Measurements from ENCODE around the gene TOMM34. TPM values are rescaled to one million over a fixed set of nuclear protein-coding genes. Genes with fewer than 3 reads are reported as not detected.

Gene TOMM34
- total RNA-seq, 2 donors from 2014 or later, result 9.1 to 9.2 TPM

- no peaks in the 10 kb centered on the region for H3K9me3 ChIP-seq (ENCODE audit: control insufficient read depth, low read length, poor library complexity, severe bottlenecking)
- Mint-ChIP-seq H3K36me3 (ENCODE audit: low read depth) (peaks cover 19% of the 10 kb centered on the region), H3K4me1 (peaks cover 71% of the 10 kb centered on the region), H3K27ac (peak overlapping the region; percentile 84), H3K27me3 (no peaks in the 10 kb centered on the region), H3K4me3 (peak overlapping the region; percentile 12)
- DNase-seq (no peak), ATAC-seq (no peak)
These were observed 12.9 kb upstream of the TOMM34 start for GRCh38 chr20:44973053-44973452.

- ATAC-seq (peak; percentile 20), DNase-seq (no peak)
- Mint-ChIP-seq H3K36me3 (ENCODE audit: low read depth) (peaks cover 26% of the 10 kb centered on the region), H3K4me1 (peaks cover 69% of the 10 kb centered on the region), H3K27me3 (no peaks in the 10 kb centered on the region), H3K4me3 (peak overlapping the region; percentile 99), H3K27ac (peak overlapping the region; percentile 98)
- H3K9me3 ChIP-seq (ENCODE audit: control insufficient read depth, low read length, poor library complexity, severe bottlenecking), result no peaks in the 10 kb centered on the region
These were observed 10.1 kb upstream of the TOMM34 start for GRCh38 chr20:44970243-44970757.

GRCh38 chr20:44969300-44969894, 9.2 kb upstream of the TOMM34 start:
- Mint-ChIP-seq H3K4me3 (peak overlapping the region; percentile 99), H3K27me3 (no peaks in the 10 kb centered on the region), H3K4me1 (peaks cover 64% of the 10 kb centered on the region), H3K36me3 (ENCODE audit: low read depth) (peaks cover 20% of the 10 kb centered on the region), H3K27ac (peak overlapping the region; percentile 98)
- no peaks in the 10 kb centered on the region for H3K9me3 ChIP-seq (ENCODE audit: control insufficient read depth, low read length, poor library complexity, severe bottlenecking)
- ATAC-seq, result peak; percentile 26
- no peak for DNase-seq

GRCh38 chr20:44967207-44967807, 7.1 kb upstream of the TOMM34 start:
- peak overlapping the region; percentile 98 for H3K27ac Mint-ChIP-seq
- no peaks in the 10 kb centered on the region for H3K9me3 ChIP-seq (ENCODE audit: control insufficient read depth, low read length, poor library complexity, severe bottlenecking)
- peaks cover 56% of the 10 kb centered on the region for H3K4me1 Mint-ChIP-seq
- H3K36me3 Mint-ChIP-seq (ENCODE audit: low read depth), result peaks cover 18% of the 10 kb centered on the region
- DNase-seq, result no peak
- peak overlapping the region; percentile 99 for H3K4me3 Mint-ChIP-seq
- peak; percentile 43 for ATAC-seq
- H3K27me3 Mint-ChIP-seq, result no peaks in the 10 kb centered on the region

GRCh38 chr20:44966030-44966961, 6.1 kb upstream of the TOMM34 start, which contains the start of gene STK4:
TSS of gene STK4 (plus strand) at chr20:44966512. CDS start at chr20:44966569, 57 bp downstream.
- Mint-ChIP-seq H3K4me1 (peaks cover 54% of the 10 kb centered on the region), H3K36me3 (ENCODE audit: low read depth) (peaks cover 18% of the 10 kb centered on the region), H3K4me3 (peak within 1 kb of the TSS; percentile 99), H3K27me3 (no peaks in the 10 kb centered on the region), H3K27ac (peak within 1 kb of the TSS; percentile 98)
- no peaks in the 10 kb centered on the region for H3K9me3 ChIP-seq (ENCODE audit: control insufficient read depth, low read length, poor library complexity, severe bottlenecking)
- DNase-seq, result peak; percentile 93 to 95 (median 94)
- ATAC-seq, result peak; percentile 81

GRCh38 chr20:44965651-44966029, 5.4 kb upstream of the TOMM34 start:
- Mint-ChIP-seq H3K27ac (peak overlapping the region; percentile 98), H3K4me3 (peak overlapping the region; percentile 99), H3K4me1 (peaks cover 50% of the 10 kb centered on the region), H3K27me3 (no peaks in the 10 kb centered on the region), H3K36me3 (ENCODE audit: low read depth) (peaks cover 18% of the 10 kb centered on the region)
- DNase-seq (no peak), ATAC-seq (no peak)
- H3K9me3 ChIP-seq (ENCODE audit: control insufficient read depth, low read length, poor library complexity, severe bottlenecking), result no peaks in the 10 kb centered on the region

GRCh38 chr20:44963325-44964215, 3.4 kb upstream of the TOMM34 start:
- no peak for ATAC-seq
- H3K4me1 Mint-ChIP-seq, result peaks cover 47% of the 10 kb centered on the region
- no peak overlapping the region for H3K27ac Mint-ChIP-seq
- DNase-seq, result no peak
- peaks cover 21% of the 10 kb centered on the region for H3K36me3 Mint-ChIP-seq (ENCODE audit: low read depth)
- no peaks in the 10 kb centered on the region for H3K9me3 ChIP-seq (ENCODE audit: control insufficient read depth, low read length, poor library complexity, severe bottlenecking)
- H3K4me3 Mint-ChIP-seq, result no peak overlapping the region
- H3K27me3 Mint-ChIP-seq, result no peaks in the 10 kb centered on the region

GRCh38 chr20:44962483-44962882, 2.3 kb upstream of the TOMM34 start:
- ATAC-seq, result no peak
- Mint-ChIP-seq H3K4me3 (no peak overlapping the region), H3K27me3 (no peaks in the 10 kb centered on the region), H3K36me3 (ENCODE audit: low read depth) (peaks cover 14% of the 10 kb centered on the region), H3K27ac (no peak overlapping the region), H3K4me1 (peaks cover 49% of the 10 kb centered on the region)
- H3K9me3 ChIP-seq (ENCODE audit: control insufficient read depth, low read length, poor library complexity, severe bottlenecking), result no peaks in the 10 kb centered on the region
- no peak for DNase-seq

- H3K9me3 ChIP-seq (ENCODE audit: control insufficient read depth, low read length, poor library complexity, severe bottlenecking), result no peaks in the 10 kb centered on the region
- DNase-seq (no peak), ATAC-seq (no peak)
- Mint-ChIP-seq H3K4me3 (peak overlapping the region; percentile 19), H3K36me3 (ENCODE audit: low read depth) (peaks cover 11% of the 10 kb centered on the region), H3K4me1 (peaks cover 47% of the 10 kb centered on the region), H3K27ac (no peak overlapping the region), H3K27me3 (no peaks in the 10 kb centered on the region)
These were observed 1.7 kb upstream of the TOMM34 start for GRCh38 chr20:44961870-44962267.

GRCh38 chr20:44961011-44961869, 1.0 kb upstream of the TOMM34 start:
- no peaks in the 10 kb centered on the region for H3K9me3 ChIP-seq (ENCODE audit: control insufficient read depth, low read length, poor library complexity, severe bottlenecking)
- no peak for ATAC-seq
- no peaks in the 10 kb centered on the region for H3K27me3 Mint-ChIP-seq
- H3K4me1 Mint-ChIP-seq, result peaks cover 44% of the 10 kb centered on the region
- H3K27ac Mint-ChIP-seq, result peak overlapping the region; percentile 95
- no peak for DNase-seq
- H3K4me3 Mint-ChIP-seq, result peak overlapping the region; percentile 100
- peaks cover 4% of the 10 kb centered on the region for H3K36me3 Mint-ChIP-seq (ENCODE audit: low read depth)

GRCh38 chr20:44959638-44960102, 527 bp downstream of the TOMM34 start:
- H3K4me1 Mint-ChIP-seq, result peaks cover 40% of the 10 kb centered on the region
- peak overlapping the region; percentile 100 for H3K4me3 Mint-ChIP-seq
- ATAC-seq (peak; percentile 76), DNase-seq (peak; percentile 25 to 38 (median 36))
- no peaks in the 10 kb centered on the region for H3K9me3 ChIP-seq (ENCODE audit: control insufficient read depth, low read length, poor library complexity, severe bottlenecking)
- peak overlapping the region; percentile 95 for H3K27ac Mint-ChIP-seq
- peaks cover 3% of the 10 kb centered on the region for H3K36me3 Mint-ChIP-seq (ENCODE audit: low read depth)
- H3K27me3 Mint-ChIP-seq, result no peaks in the 10 kb centered on the region

All from T-helper 17 cell (primary cell).